Pancreas (tissue), 10 donors: ENCODE results near the gene GHITM. TPM values are rescaled to one million over a fixed set of nuclear protein-coding genes. Genes with fewer than 3 reads are reported as not detected.

Experiments
- ATAC-seq, 4 donors: fragments of 200-7000 bp; cut with Tn5 transposase; one replicate each; pipeline versions ENCODE4 v1.8.0 to v1.9.1; 2020; ENCODE audit warnings: mild to moderate bottlenecking in 4 of 4, moderate library complexity in 4 of 4
- DNase-seq, 6 donors: peaks; one replicate each; pipeline ENCODE4 v3.0.0-alpha.2; 2020
- FAIRE-seq: peaks from 2 replicates; lab custom pipeline; 2012; peaks lifted over from hg19 to GRCh38; lab: Jason Lieb, UNC
- H3K27ac ChIP-seq, 4 donors: fragments of 200-600 bp; sonication (generic); 1 replicate in 3 of 4; 2 replicates in 1 of 4; pipeline versions ENCODE4 v1.5.0 to v1.8.0; 2020
- H3K27me3 ChIP-seq, 4 donors: fragments of 200-600 bp; one replicate each; pipeline ENCODE4 v1.8.0; 2021
- H3K36me3 ChIP-seq, 3 donors: fragments of 200-600 bp; sonication (generic) in 1 of 3; one replicate each; pipeline versions ENCODE4 v1.5.0 to v1.8.0; 2020 to 2021
- H3K4me1 ChIP-seq, 3 donors: fragments of 200-600 bp; one replicate each; pipeline ENCODE4 v1.8.0; 2021
- H3K4me3 ChIP-seq, 4 donors: fragments of 200-600 bp; sonication (generic) in 2 of 4; one replicate each; pipeline versions ENCODE4 v1.5.0 to v1.8.0; 2020 to 2021
- H3K9me3 ChIP-seq, 4 donors: fragments of 200-600 bp; one replicate each; pipeline ENCODE4 v1.8.0; 2021
- CTCF ChIP-seq, 4 donors: fragments of 200-600 bp; sonication (generic) in 3 of 4; IDR thresholded peaks; one replicate each; pipeline versions ENCODE4 v1.5.0 to v1.8.0; 2021; ENCODE audit warnings: antibody characterized with exemption in 4 of 4
- WGBS, 2 donors: extraction: QIAGEN DNeasy Blood & Tissue Kit; methylation state at CpG; one replicate each; pipeline ENCODE4 v1.1.7; 2013; 5-methylcytosine and 5-hydroxymethylcytosine counted together
- intact Hi-C, 3 donors: fragments of 100-400 bp; cut with DNase I; formaldehyde crosslinking; loops; one replicate each; pipeline versions ENCODE4 v1.11.1 to v1.14.2; 2022
- polyA plus RNA-seq, 2 donors: library from polyadenylated mRNA; stranded (reverse); fragments of 200-250 nt; gene quantifications; one replicate each; pipeline ENCODE4 v1.2.3, GENCODE V29; 2013
- total RNA-seq, 6 donors: library from RNA; stranded (reverse); fragmentation: NEBNext Ultra II Directional in 4 of 6; extraction: Animal tissue kit (Norgen Biotek cat#: 25700) in 4 of 6; gene quantifications; one replicate each; pipeline versions ENCODE4 v1.2.1 to v1.2.4, GENCODE V29; 2021 to 2023
- donor health status: healthy with polysubstance abuse.
- donor health status: DM: no; HTN: no; CAD: no; lungs with moderate emphysema.
- donor health status: DM: no; HTN: no; CAD: no.
- donor health status: control.
- donor health status: control.
- donor health status: Bipolar disorder and iron deficiency.
- donor health status: DM: yes; HTN: yes; CAD: no.
- donor health status: DM: no; HTN: no; CAD: no.
- donor health status: DM: no; HTN: no; CAD: no.
- donor health status: DM: yes; HTN: yes; CAD: no.

GHITM gene
- total RNA-seq (10 to 100 TPM; 31.5 to 57.8 (median 49.5) TPM), polyA plus RNA-seq (10 to 100 TPM; 31.1 to 68.5 TPM)

GRCh38 chr10:84139126-84140035, at the start of gene GHITM:
Gene GHITM (plus strand): TSS chr10:84139509. CDS start chr10:84141501, 1,992 bp downstream.
- Histone ChIP-seq H3K9me3 (no peaks in the 10 kb centered on the region), H3K27ac (peak within 1 kb of the TSS; percentile 96 to 98 (median 97)), H3K36me3 (peaks cover 5 to 27% (median 9%) of the 10 kb centered on the region in 3 donors), H3K4me3 (peak within 1 kb of the TSS; percentile 84 to 95 (median 87)), H3K27me3 (no peaks in the 10 kb centered on the region), H3K4me1 (peaks cover 6 to 10% (median 9%) of the 10 kb centered on the region in 3 donors)
- 0 to 1% methylated on average over 51 to 61 of the region's 61 CpGs for WGBS, 2 donors
- peak; percentile 97 to 99 (median 98) for ATAC-seq
- peak; percentile 17 to 41 (median 18) for TF ChIP-seq CTCF (IDR thresholded peaks at IDR 0.05)
- DNase-seq: peak; percentile 97 to 100 (median 98)
- FAIRE-seq: peak; percentile 98
- intact Hi-C loops: no loop called here

- DNase-seq (no peak), FAIRE-seq (no peak), ATAC-seq (peak in 2 of 4 donors; percentile 29 to 30)
- intact Hi-C loops: no loop called here
- Histone ChIP-seq H3K4me3 (no peak overlapping the region), H3K4me1 (no peaks in the 10 kb centered on the region), H3K36me3 (no peaks in the 10 kb centered on the region), H3K27me3 (no peaks in the 10 kb centered on the region), H3K27ac (no peak overlapping the region), H3K9me3 (no peaks in the 10 kb centered on the region)
- WGBS, 2 donors: 26 to 28% methylated on average over 4 of the region's 4 CpGs
- no peak for TF ChIP-seq CTCF (IDR thresholded peaks at IDR 0.05)
Observed at GRCh38 chr10:84095811-84096497, 43.4 kb upstream of the GHITM start.

GRCh38 chr10:84097787-84098353, 41.4 kb upstream of the GHITM start:
- no peaks in the 10 kb centered on the region for H3K27me3 ChIP-seq
- 25 to 30% methylated on average over 4 of the region's 4 CpGs for WGBS, 2 donors
- no peak overlapping the region for H3K4me3 ChIP-seq
- H3K4me1 ChIP-seq: no peaks in the 10 kb centered on the region
- H3K9me3 ChIP-seq: no peaks in the 10 kb centered on the region
- no peaks in the 10 kb centered on the region for H3K36me3 ChIP-seq
- FAIRE-seq: peak; percentile 26
- peak in 1 of 4 donors; percentile 9 for TF ChIP-seq CTCF (IDR thresholded peaks at IDR 0.05)
- no peak overlapping the region for H3K27ac ChIP-seq
- intact Hi-C loops: no loop called here
- DNase-seq: no peak
- no peak for ATAC-seq

GRCh38 chr10:84098667-84099066, 40.6 kb upstream of the GHITM start:
- Histone ChIP-seq H3K27me3 (no peaks in the 10 kb centered on the region), H3K36me3 (no peaks in the 10 kb centered on the region), H3K27ac (no peak overlapping the region), H3K4me1 (no peaks in the 10 kb centered on the region), H3K9me3 (no peaks in the 10 kb centered on the region), H3K4me3 (no peak overlapping the region)
- no peak for TF ChIP-seq CTCF (IDR thresholded peaks at IDR 0.05)
- intact Hi-C loops: no loop called here
- no peak for DNase-seq
- 44 to 46% methylated on average over 2 of the region's 2 CpGs for WGBS, 2 donors
- no peak for FAIRE-seq
- ATAC-seq: no peak
